ENCODE measurements around the gene NPIPA3.
"Not testable (repeated sequence)": the region's sequence is repeated elsewhere in the genome, so short reads cannot be mapped to it uniquely, and the experiment has no call there.

The NPIPA3 gene

DNA sequence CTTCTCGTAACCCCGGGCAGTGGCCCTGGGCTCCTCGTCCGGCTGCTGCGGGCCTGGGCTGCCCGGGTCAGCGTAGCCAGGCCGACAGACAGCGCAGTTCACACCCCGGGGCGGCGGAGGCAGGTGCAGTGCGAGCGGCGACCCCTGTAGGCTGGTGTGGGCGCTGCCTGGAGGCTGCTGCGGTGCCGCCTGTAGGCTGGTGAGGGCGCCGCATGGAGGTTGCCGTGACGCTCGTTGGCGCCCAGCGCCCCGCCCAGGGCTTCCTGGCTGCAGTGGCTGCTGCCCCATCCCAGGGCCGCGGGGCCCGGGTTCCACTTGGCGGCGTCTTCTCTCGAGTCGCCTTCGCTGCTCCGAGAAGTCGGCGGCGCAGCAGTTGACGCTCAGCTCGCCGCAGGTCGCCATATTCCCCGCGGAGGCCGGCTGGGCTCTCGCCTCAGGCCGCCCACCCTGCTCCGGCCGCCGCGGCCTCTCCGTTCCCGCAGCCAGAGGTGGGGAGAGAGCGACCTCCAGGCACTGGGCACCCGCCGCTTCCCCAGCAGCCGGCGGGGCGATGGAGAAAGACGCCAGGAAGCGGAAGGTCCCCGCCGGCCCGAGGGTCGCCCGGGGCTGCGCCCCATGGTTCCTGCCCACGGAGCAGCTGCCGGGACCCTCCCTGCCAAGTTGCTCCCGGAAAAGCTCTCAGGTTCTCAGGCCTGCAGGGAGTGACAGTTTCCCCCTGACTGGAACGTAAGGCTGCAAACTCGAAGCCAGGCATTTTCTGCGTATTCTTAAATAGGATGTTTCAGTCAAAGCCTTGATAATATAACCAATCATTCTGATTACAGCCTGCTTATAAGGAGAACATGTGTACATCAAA, at the start of gene NPIPA3:
NPIPA3 (plus strand) TSS at position 256 of the 856 bp plus-strand sequence. CDS start 5,533 bp downstream, outside the sequence.
- H3K4me3 ChIP-seq (ENCODE audit: low read depth, low read length): not testable (repeated sequence)

DNA sequence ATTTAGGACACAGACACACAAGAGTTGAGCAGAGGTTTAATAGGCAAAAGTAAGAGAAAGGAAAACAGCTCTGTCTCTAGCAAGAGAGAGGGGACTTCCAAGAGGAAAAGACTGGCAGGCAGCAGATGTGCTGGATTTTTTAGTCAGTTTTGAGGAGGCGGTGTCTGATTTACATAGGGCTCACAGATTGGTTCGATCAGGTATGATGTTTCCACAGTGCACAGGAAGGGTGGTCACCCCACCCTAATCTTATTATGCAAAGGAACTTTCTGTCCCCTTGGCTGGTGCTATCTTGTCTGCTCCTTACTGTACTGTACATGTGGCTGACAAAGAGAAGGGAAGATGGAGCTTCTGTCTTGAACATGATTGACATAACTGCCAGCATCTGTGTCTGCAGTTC, 45.1 kb upstream of the NPIPA3 start:
- TF ChIP-seq, protein P1, sequence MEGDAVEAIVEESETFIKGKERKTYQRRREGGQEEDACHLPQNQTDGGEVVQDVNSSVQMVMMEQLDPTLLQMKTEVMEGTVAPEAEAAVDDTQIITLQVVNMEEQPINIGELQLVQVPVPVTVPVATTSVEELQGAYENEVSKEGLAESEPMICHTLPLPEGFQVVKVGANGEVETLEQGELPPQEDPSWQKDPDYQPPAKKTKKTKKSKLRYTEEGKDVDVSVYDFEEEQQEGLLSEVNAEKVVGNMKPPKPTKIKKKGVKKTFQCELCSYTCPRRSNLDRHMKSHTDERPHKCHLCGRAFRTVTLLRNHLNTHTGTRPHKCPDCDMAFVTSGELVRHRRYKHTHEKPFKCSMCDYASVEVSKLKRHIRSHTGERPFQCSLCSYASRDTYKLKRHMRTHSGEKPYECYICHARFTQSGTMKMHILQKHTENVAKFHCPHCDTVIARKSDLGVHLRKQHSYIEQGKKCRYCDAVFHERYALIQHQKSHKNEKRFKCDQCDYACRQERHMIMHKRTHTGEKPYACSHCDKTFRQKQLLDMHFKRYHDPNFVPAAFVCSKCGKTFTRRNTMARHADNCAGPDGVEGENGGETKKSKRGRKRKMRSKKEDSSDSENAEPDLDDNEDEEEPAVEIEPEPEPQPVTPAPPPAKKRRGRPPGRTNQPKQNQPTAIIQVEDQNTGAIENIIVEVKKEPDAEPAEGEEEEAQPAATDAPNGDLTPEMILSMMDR (IDR thresholded peaks at IDR 0.05; ENCODE audit: borderline replicate concordance, insufficient read depth, low read depth, low read length): no peak
- no peak overlapping the region for H3K4me3 ChIP-seq (ENCODE audit: low read depth, low read length)

DNA sequence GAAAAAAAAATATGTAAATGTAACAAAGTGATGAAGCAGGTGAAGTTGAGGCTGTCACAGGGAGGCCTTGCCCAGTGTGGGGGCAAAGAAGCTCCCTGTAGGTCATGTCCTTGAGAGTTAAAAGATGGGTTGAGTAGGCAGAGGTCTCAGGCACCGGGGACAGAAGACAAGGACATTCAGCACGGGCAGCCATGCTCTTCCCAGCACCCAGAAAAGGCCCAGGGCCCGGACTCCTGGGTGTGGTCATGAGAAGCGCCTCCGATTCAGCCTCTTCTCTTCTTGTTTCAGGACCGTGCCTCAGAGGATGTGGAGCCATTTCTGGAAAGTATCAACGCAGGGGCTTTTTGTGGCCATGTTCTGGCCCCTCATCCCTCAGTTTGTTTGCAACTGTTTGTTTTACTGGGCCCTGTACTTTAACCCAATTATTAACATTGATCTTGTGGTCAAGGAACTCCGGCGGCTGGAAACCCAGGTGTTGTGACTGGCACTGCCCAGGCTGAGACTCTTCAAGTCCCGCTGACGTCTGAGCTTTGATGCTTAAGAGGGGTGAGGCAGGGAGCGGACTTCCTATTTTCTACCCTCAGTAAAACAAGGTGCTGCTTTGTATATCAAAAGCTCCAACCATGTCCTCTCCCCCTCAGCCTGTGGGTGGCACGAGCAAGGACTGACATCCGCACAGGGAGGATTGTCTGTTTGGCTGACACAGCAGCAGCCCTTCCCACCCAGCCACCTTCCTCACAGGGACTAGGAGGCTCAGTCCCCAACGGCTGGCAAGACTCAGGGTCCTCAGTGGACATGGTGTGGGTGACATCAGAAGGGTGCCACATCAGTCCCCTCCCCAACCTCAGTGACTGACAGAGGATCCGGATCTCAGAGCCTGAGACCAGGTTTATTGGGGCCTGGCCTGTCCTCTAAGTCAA, 35.6 kb upstream of the NPIPA3 start:
- TF ChIP-seq, protein P1 (IDR thresholded peaks at IDR 0.05; ENCODE audit: borderline replicate concordance, insufficient read depth, low read depth, low read length): no peak
- no peak overlapping the region for H3K4me3 ChIP-seq (ENCODE audit: low read depth, low read length)

DNA sequence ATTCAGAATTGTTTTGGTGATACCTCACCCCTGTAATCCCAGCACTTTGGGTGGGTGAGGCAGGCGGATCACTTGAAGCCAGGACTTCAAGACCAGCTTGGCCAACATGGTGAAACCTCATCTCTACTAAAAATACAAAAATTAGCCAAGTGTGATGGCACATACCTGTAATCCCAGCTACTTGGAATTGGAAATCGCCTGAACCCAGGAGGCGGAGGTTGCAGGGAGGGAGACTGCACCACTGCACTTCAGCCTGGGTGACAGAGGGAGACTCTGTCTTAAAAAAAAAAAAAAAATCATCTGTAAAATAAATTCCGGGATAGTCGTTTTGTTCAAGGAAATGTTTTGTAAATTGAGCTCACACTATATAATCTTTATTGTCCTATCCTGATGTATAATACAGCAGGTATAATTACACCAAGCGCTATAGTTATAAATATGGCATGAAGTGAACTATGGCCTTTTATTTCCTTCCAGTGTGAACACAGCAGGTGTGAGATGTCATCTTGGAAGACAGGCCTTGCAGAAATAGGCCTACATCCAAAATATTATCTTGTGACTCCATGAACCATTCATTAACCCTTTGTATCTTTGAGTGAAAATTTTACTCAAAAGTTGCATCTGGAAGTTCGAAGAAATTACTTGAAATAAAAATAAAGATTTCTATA, 34.5 kb upstream of the NPIPA3 start:
- H3K4me3 ChIP-seq (ENCODE audit: low read depth, low read length): no peak overlapping the region
- TF ChIP-seq, protein P1 (IDR thresholded peaks at IDR 0.05; ENCODE audit: borderline replicate concordance, insufficient read depth, low read depth, low read length): no peak

DNA sequence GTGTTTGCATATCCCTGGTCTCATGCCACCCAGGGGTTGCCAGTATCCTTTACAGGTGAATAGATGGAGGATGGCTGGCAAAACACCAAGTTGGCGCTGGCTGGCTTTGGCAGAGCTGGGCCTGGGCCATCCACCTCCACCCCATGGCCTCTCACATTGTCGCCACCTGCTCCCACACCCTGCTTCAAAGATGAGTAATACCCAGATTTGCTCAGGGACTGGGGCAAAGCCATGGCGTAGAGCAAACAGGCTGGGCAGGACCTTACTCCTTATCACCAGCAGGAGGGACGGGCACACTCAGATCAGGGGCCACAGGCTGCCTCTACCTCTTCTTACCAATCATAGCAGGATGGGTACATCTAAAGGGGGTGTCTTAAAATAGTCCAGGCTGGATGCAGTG, 33.4 kb upstream of the NPIPA3 start:
- TF ChIP-seq, protein P1 (IDR thresholded peaks at IDR 0.05; ENCODE audit: borderline replicate concordance, insufficient read depth, low read depth, low read length): no peak
- no peak overlapping the region for H3K4me3 ChIP-seq (ENCODE audit: low read depth, low read length)

DNA sequence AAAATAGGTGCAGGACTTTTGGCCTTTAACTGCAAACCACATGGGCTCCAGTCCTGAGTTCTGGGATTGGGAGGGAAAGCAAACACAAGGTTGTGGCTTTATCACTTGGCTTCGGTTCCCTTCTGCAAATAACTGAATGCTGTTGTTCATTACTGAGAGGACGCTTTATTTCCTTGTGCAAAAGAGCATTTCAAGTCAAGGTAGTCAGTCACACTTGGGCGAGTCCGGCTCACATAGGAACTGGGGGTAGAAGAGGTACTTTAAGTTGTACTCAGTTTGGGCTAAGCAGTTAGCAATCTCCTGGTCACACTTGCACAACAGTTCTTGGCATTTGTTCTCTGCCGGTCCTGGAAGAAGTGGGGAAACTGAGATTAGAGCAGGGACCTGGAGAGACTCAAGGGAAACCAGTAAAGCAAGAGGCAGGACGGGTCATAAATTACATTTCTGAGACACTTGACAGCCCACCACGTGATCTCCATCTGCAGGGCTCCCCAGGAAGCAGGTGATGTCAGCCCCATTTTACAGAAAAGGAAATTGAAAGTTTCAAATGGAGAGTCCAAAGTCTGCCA, 30.7 kb upstream of the NPIPA3 start:
- TF ChIP-seq, protein P1 (IDR thresholded peaks at IDR 0.05; ENCODE audit: borderline replicate concordance, insufficient read depth, low read depth, low read length): no peak
- no peak overlapping the region for H3K4me3 ChIP-seq (ENCODE audit: low read depth, low read length)

DNA sequence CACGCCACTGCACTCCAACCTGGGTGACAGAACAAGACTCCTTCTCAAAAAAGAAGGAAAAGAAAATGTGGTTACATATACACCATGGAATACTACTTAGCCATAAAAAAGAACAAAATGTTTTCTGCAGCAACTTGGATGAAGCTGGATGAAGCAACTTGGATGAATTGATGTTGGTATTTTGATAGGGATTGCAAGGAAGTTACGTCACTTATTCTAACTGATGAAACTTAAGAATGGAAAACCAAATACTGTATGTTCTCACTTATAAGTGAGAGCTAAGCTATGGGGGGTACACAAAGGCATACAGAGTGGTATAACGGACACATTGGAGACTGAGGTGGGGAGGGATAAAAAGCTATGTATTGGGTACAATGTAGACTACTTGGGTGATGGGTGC, 26.6 kb upstream of the NPIPA3 start:
- no peak overlapping the region for H3K4me3 ChIP-seq (ENCODE audit: low read depth, low read length)
- TF ChIP-seq, protein P1 (IDR thresholded peaks at IDR 0.05; ENCODE audit: borderline replicate concordance, insufficient read depth, low read depth, low read length): no peak

Data from GM12875 (cell line).